ENCODE measurements around the gene TLE1.
A peak's percentile ranks its signal among the peaks of the same experiment; 100 is the strongest.

Gene TLE1

DNA sequence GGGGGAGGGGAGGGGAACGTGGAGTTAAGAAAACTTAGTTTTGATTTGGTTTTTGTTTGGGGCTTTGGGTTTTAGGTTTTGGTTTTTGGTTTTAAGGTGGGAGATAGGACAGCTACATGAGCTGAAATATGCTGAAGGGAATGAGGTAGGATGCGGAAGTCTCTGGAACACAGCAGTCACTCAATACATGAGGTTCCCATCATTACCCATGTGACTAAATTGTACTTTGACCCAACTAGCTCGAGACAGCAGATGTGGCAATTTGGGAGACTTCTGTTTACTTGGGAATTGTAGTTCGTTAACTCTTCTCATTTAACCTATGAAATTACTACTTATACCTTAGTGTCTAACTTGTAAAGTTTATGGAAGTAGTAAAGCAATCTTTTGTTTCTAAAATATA is 124.2 kb downstream of the TLE1 start:
- no peaks in the 10 kb centered on the region for H3K36me3 ChIP-seq (replicated peaks)
- TF ChIP-seq, protein P1, sequence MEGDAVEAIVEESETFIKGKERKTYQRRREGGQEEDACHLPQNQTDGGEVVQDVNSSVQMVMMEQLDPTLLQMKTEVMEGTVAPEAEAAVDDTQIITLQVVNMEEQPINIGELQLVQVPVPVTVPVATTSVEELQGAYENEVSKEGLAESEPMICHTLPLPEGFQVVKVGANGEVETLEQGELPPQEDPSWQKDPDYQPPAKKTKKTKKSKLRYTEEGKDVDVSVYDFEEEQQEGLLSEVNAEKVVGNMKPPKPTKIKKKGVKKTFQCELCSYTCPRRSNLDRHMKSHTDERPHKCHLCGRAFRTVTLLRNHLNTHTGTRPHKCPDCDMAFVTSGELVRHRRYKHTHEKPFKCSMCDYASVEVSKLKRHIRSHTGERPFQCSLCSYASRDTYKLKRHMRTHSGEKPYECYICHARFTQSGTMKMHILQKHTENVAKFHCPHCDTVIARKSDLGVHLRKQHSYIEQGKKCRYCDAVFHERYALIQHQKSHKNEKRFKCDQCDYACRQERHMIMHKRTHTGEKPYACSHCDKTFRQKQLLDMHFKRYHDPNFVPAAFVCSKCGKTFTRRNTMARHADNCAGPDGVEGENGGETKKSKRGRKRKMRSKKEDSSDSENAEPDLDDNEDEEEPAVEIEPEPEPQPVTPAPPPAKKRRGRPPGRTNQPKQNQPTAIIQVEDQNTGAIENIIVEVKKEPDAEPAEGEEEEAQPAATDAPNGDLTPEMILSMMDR (IDR thresholded peaks at IDR 0.05; ENCODE audit: low read depth, low read length, missing control alignments) = no peak
- no peaks in the 10 kb centered on the region for H3K27me3 ChIP-seq (replicated peaks)
- in situ Hi-C loops (cut with HindIII; ENCODE audit: low pct_ligation_motif_present, low sequenced_read_pairs) = no loop called here
- DNase-seq = no peak
- H3K4me3 ChIP-seq (ENCODE audit: low read depth, low read length) = no peak overlapping the region
- H3K27ac ChIP-seq = no peak overlapping the region

DNA sequence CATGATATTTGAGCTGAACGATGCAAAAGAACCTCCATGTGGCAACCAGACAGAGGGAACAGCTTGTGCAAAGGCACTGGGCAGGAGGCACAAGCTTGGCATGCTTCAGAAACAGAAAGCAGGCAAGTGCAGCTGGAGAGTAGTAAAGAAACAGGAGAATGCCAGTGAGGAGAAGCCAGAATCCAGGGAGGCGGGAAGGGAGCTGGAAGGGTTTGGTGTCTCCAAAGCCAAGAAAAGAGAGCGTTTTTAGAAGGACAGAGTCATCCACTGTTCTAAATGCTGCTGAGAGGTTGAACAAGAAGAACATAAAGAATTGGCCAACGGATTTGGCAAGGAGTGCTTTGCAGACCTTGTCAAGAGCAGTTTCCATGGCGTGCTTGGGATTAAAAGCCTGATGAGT is 124.7 kb downstream of the TLE1 start:
- no peaks in the 10 kb centered on the region for H3K36me3 ChIP-seq (replicated peaks)
- TF ChIP-seq, protein P1 (IDR thresholded peaks at IDR 0.05; ENCODE audit: low read depth, low read length, missing control alignments) = no peak
- in situ Hi-C loops (cut with HindIII; ENCODE audit: low pct_ligation_motif_present, low sequenced_read_pairs) = no loop called here
- H3K27ac ChIP-seq = no peak overlapping the region
- H3K27me3 ChIP-seq (replicated peaks) = no peaks in the 10 kb centered on the region
- no peak overlapping the region for H3K4me3 ChIP-seq (ENCODE audit: low read depth, low read length)
- no peak for DNase-seq

DNA sequence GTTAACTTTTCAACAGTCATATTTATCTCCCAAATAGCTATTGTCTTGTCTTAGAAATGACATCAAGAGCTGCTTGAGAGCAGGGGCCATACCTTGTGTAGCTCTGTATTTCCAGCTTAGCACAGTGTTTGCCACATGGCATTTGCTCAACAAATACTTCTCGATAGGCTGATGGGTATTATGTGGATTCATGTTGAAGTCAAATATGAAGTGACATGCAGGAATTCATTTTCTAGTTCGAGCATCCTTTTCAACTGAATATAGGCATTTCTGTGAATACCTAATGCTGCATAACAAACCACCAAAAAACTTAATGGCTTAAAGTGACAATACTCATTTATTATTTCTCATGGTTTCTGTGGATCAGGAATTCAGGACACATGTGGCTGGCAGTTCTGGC is 125.6 kb downstream of the TLE1 start:
- DNase-seq = no peak
- in situ Hi-C loops (cut with HindIII; ENCODE audit: low pct_ligation_motif_present, low sequenced_read_pairs) = no loop called here
- Histone ChIP-seq H3K36me3 (replicated peaks) (no peaks in the 10 kb centered on the region), H3K27me3 (replicated peaks) (no peaks in the 10 kb centered on the region), H3K4me3 (ENCODE audit: low read depth, low read length) (no peak overlapping the region), H3K27ac (no peak overlapping the region)
- TF ChIP-seq, protein P1 (IDR thresholded peaks at IDR 0.05; ENCODE audit: low read depth, low read length, missing control alignments) = no peak

DNA sequence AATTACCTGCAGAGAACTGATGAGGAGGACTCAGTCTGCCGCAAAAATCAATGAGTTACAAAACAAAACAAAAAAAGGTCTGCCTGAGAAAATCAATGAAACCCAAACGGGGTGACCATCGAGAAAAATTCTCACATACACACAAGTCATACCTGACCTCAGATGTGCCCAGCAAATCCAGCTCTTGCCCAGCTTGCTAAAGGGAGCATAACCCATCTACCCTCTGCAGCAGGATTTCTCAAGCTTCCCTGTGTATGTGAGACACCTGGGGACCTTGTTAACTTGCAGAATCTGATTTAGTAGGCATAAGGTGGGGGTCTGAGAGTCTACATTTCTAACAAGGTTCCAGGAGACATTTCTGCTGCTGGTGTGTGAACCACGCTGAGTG is 126.3 kb downstream of the TLE1 start:
- no peaks in the 10 kb centered on the region for H3K36me3 ChIP-seq (replicated peaks)
- TF ChIP-seq, protein P1 (IDR thresholded peaks at IDR 0.05; ENCODE audit: low read depth, low read length, missing control alignments) = no peak
- no peak overlapping the region for H3K4me3 ChIP-seq (ENCODE audit: low read depth, low read length)
- DNase-seq = no peak
- in situ Hi-C loops (cut with HindIII; ENCODE audit: low pct_ligation_motif_present, low sequenced_read_pairs) = no loop called here
- no peak overlapping the region for H3K27ac ChIP-seq
- H3K27me3 ChIP-seq (replicated peaks) = no peaks in the 10 kb centered on the region

DNA sequence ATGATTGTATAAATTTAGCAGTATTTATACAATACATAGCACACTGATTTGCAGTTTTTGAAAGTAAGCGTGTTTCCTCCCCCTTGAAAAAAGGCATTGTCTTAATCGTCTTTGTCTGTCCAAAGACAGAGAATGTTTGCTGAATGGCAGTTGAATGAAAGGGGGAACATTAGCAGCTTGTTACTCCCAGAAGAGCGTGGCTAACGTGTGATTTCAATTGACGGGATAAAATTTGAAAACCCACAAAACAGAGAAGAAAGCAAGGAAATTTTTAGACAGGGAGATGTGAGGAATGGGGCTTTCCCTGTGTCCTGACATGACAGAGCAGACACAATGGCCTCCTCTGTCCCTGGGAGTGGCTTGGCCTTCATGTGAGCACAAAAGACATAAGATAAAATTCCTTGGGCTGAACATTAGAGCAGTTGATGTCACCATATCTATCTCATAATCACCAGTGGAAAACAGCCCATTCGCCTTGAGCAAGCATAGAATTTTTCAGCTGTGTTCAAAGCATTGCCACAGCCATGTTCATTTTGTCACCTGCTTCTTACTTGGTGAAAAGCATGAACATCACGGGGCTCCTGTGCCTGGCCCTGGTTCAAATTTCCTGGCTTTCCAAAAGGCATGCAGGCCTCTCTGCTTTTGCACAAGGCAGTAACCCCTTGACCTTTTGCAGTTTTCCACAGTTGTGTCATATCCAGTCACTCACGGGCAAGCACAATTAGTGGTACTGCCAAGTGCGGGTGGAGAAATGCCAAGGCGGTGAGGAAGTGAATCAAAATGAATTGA is 126.9 kb downstream of the TLE1 start:
- H3K27ac ChIP-seq = no peak overlapping the region
- H3K36me3 ChIP-seq (replicated peaks) = no peaks in the 10 kb centered on the region
- TF ChIP-seq, protein P1 (IDR thresholded peaks at IDR 0.05; ENCODE audit: low read depth, low read length, missing control alignments) = no peak
- DNase-seq = peak; percentile 50
- no peak overlapping the region for H3K4me3 ChIP-seq (ENCODE audit: low read depth, low read length)
- H3K27me3 ChIP-seq (replicated peaks) = no peaks in the 10 kb centered on the region
- in situ Hi-C loops (cut with HindIII; ENCODE audit: low pct_ligation_motif_present, low sequenced_read_pairs) = no loop called here

All from brain microvascular endothelial cell (primary cell).